H1 (cell line): ENCODE measurements around the gene OR3A2.
"Not testable (repeated sequence)": the region's sequence is repeated elsewhere in the genome, so short reads cannot be mapped to it uniquely, and the experiment has no call there.

ENCODE experiments used
- CTCF ChIP-seq, 3 experiments: IDR thresholded peaks; 1 replicate in 2 of 3; 2 replicates in 1 of 3; pipeline versions ENCODE4 v1.5.1 to v1.6.1; 2011; ENCODE audit warnings: low read length in 3 of 3, mild to moderate bottlenecking in 3 of 3, inconsistent platforms in 2 of 3, low read depth in 1 of 3, moderate library complexity in 1 of 3; ENCODE audit not compliant: insufficient read depth in 1 of 3; ENCODE audit errors: control extremely low read depth in 1 of 3
- EP300 ChIP-seq, 2 experiments: IDR thresholded peaks; 1 replicate in 1 of 2; 2 replicates in 1 of 2; pipeline ENCODE4 v1.6.1; 2011 to 2012; ENCODE audit warnings: low read depth in 2 of 2, low read length in 2 of 2, mild to moderate bottlenecking in 2 of 2, borderline replicate concordance in 1 of 2, inconsistent platforms in 1 of 2, moderate library complexity in 1 of 2
- EZH2 ChIP-seq: fragments of 200-600 bp; sonication (generic); IDR thresholded peaks from 2 replicates; pipeline ENCODE4 v1.7.1; 2012; ENCODE audit warnings: low read depth, mild to moderate bottlenecking, moderate library complexity, low read length, inconsistent platforms; ENCODE audit not compliant: severe bottlenecking
- KDM1A ChIP-seq: fragments of 200-600, 300-600 bp; sonication (generic); IDR thresholded peaks from 2 replicates; pipeline ENCODE4 v1.7.1; 2016; ENCODE audit warnings: mild to moderate bottlenecking, low read length, borderline replicate concordance
- POLR2A ChIP-seq, 2 experiments: IDR thresholded peaks; 1 replicate in 1 of 2; 2 replicates in 1 of 2; pipeline ENCODE4 v1.6.1; 2011; ENCODE audit warnings: low read depth in 2 of 2, low read length in 2 of 2, mild to moderate bottlenecking in 2 of 2; ENCODE audit errors: control extremely low read depth in 1 of 2
- SIX5 ChIP-seq: IDR thresholded peaks from 2 replicates; pipeline ENCODE4 v1.6.1; 2011; ENCODE audit warnings: mild to moderate bottlenecking, low read depth, low read length
- SP2 ChIP-seq: IDR thresholded peaks from 2 replicates; pipeline ENCODE4 v1.6.1; 2012; ENCODE audit warnings: mild to moderate bottlenecking, low read length, inconsistent platforms
- USF2 ChIP-seq: IDR thresholded peaks from 2 replicates; pipeline ENCODE4 v1.6.1; 2011; ENCODE audit warnings: low read length, improper control_type of control experiment
- TF ChIP-seq, protein P1 (sequence below): IDR thresholded peaks from 2 replicates; pipeline ENCODE4 v1.6.1; 2012; ENCODE audit warnings: inconsistent platforms

DNA sequence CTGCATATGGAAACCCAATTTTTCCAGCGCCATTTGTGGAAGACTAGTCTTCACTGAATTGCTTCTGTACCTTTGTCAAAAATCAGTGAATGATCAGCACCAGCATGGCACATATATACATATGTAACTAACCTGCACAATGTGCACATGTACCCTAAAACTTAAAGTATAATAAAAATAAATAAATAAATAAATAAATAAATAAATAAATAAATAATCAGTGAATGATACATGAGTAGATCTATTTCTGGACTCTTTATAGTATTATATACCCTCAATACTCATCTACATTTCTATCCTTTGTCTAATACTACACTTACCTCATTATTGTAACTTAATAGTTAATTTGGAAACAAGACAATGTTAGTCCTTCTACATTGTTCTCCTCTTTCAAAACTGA, 17.7 kb upstream of the OR3A2 start:
- not testable (repeated sequence) for TF ChIP-seq CTCF (IDR thresholded peaks at IDR 0.05; ENCODE audit: control extremely low read depth in 1 of 3, insufficient read depth in 1 of 3, low read depth in 1 of 3, low read length in 3 of 3); POLR2A (IDR thresholded peaks at IDR 0.05; ENCODE audit: control extremely low read depth in 1 of 2, low read depth in 2 of 2, low read length in 2 of 2); EP300 (IDR thresholded peaks at IDR 0.05; ENCODE audit: borderline replicate concordance in 1 of 2, low read depth in 2 of 2, low read length in 2 of 2); USF2; SIX5; SP2; KDM1A; EZH2
- TF ChIP-seq, protein P1, sequence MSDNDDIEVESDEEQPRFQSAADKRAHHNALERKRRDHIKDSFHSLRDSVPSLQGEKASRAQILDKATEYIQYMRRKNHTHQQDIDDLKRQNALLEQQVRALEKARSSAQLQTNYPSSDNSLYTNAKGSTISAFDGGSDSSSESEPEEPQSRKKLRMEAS, result not testable (repeated sequence)
